HG02678 (cell line): ENCODE results near the gene RPL22.

Experiments
- ATAC-seq: cut with Tn5 transposase; IDR thresholded peaks from one replicate; pipeline ENCODE4 v1.9.1; 2021; ENCODE audit warnings: mild to moderate bottlenecking, moderate library complexity; ENCODE audit not compliant: unreplicated experiment

RPL22 gene

GRCh38 chr1:6175411-6175828 lies 24.0 kb downstream of the RPL22 start:
- ATAC-seq = no peak

- ATAC-seq = no peak
Observed at GRCh38 chr1:6174621-6175410, 24.6 kb downstream of the RPL22 start.

GRCh38 chr1:6172549-6172948 lies 26.8 kb downstream of the RPL22 start:
- ATAC-seq = no peak

- no peak for ATAC-seq
Observed at GRCh38 chr1:6171548-6172124, 27.8 kb downstream of the RPL22 start.

GRCh38 chr1:6170742-6171201 lies 28.6 kb downstream of the RPL22 start:
- no peak for ATAC-seq

GRCh38 chr1:6170116-6170741 lies 29.2 kb downstream of the RPL22 start:
- no peak for ATAC-seq

- ATAC-seq = no peak
Observed at GRCh38 chr1:6168947-6169586, 30.3 kb downstream of the RPL22 start.

- no peak for ATAC-seq
Observed at GRCh38 chr1:6167391-6168303, 31.7 kb downstream of the RPL22 start.

GRCh38 chr1:6166655-6167390 lies 32.6 kb downstream of the RPL22 start:
- no peak for ATAC-seq

GRCh38 chr1:6166221-6166620 lies 33.2 kb downstream of the RPL22 start:
- ATAC-seq = no peak

- ATAC-seq = no peak
Observed at GRCh38 chr1:6165441-6165985, 33.9 kb downstream of the RPL22 start.

- ATAC-seq = no peak
Observed at GRCh38 chr1:6165027-6165426, 34.4 kb downstream of the RPL22 start.

GRCh38 chr1:6163973-6164617 lies 35.3 kb downstream of the RPL22 start:
- ATAC-seq = no peak

GRCh38 chr1:6163191-6163972 lies 36.0 kb downstream of the RPL22 start:
- ATAC-seq = no peak

- ATAC-seq = no peak
Observed at GRCh38 chr1:6162773-6163172, 36.6 kb downstream of the RPL22 start.

- ATAC-seq = no peak
Observed at GRCh38 chr1:6162341-6162740, 37.1 kb downstream of the RPL22 start.

GRCh38 chr1:6158181-6158580 lies 41.2 kb downstream of the RPL22 start:
- no peak for ATAC-seq

GRCh38 chr1:6157528-6158174 lies 41.7 kb downstream of the RPL22 start:
- ATAC-seq = no peak
